MM.1S (cell line): ENCODE data around the gene GMPR.

Source experiments
- DNase-seq: peaks from one replicate; pipeline ENCODE4 v3.0.0-alpha.2; 2015
- H2AFZ ChIP-seq: fragments of 300-600 bp; sonication (generic); 2 replicates; pipeline ENCODE4 v1.6.0; 2016; ENCODE audit warnings: antibody characterized with exemption, low read length
- H3F3A ChIP-seq: fragments of 300-600 bp; sonication (generic); 2 replicates; pipeline ENCODE4 v1.6.1; 2016; ENCODE audit warnings: mild to moderate bottlenecking, antibody characterized with exemption, low read length, moderate library complexity, mixed read lengths; ENCODE audit not compliant: insufficient read depth
- H3K27ac ChIP-seq: fragments of 300-600 bp; sonication (generic); 2 replicates; pipeline ENCODE4 v1.5.1; 2016; ENCODE audit warnings: mild to moderate bottlenecking, low read length
- H3K27me3 ChIP-seq: fragments of 300-600 bp; sonication (generic); replicated peaks from 2 replicates; pipeline ENCODE4 v1.6.0; 2016; ENCODE audit warnings: low read length; ENCODE audit not compliant: insufficient read depth
- H3K36me3 ChIP-seq: fragments of 300-600 bp; sonication (generic); replicated peaks from 2 replicates; pipeline ENCODE4 v1.6.1; 2016; ENCODE audit warnings: mild to moderate bottlenecking, low read length, mixed read lengths; ENCODE audit not compliant: insufficient read depth
- H3K4me1 ChIP-seq: fragments of 300-600 bp; sonication (generic); 2 replicates; pipeline ENCODE4 v1.6.1; 2016; ENCODE audit warnings: low read length, mixed read lengths
- H3K4me2 ChIP-seq: fragments of 300-600 bp; sonication (generic); 2 replicates; pipeline ENCODE4 v1.6.0; 2016; ENCODE audit warnings: low read depth, low read length
- H3K4me3 ChIP-seq: fragments of 300-600 bp; sonication (generic); 2 replicates; pipeline ENCODE4 v1.5.1; 2016; ENCODE audit warnings: low read length, mixed read lengths
- H3K79me2 ChIP-seq: fragments of 300-600 bp; sonication (generic); 2 replicates; pipeline ENCODE4 v1.6.1; 2016; ENCODE audit warnings: mixed run types, low read length, mixed read lengths
- H3K9ac ChIP-seq: fragments of 300-600 bp; sonication (generic); 2 replicates; pipeline ENCODE4 v1.6.1; 2016; ENCODE audit warnings: low read length, mixed read lengths
- H3K9me2 ChIP-seq: fragments of 300-600 bp; sonication (generic); replicated peaks from 2 replicates; pipeline ENCODE4 v1.6.1; 2016; ENCODE audit warnings: mild to moderate bottlenecking, low read length, mixed read lengths; ENCODE audit not compliant: insufficient read depth
- H3K9me3 ChIP-seq: fragments of 300-600 bp; sonication (generic); replicated peaks from 2 replicates; pipeline ENCODE4 v1.6.1; 2016; ENCODE audit warnings: mild to moderate bottlenecking, low read length, mixed read lengths; ENCODE audit not compliant: insufficient read depth
- H4K20me1 ChIP-seq: fragments of 300-600 bp; sonication (generic); 2 replicates; pipeline ENCODE4 v1.6.1; 2016; ENCODE audit warnings: mild to moderate bottlenecking, low read length, moderate library complexity, mixed read lengths; ENCODE audit not compliant: insufficient read depth
- EZH2 ChIP-seq: fragments of 300-600 bp; sonication (generic); optimal IDR thresholded peaks from 2 replicates; pipeline ENCODE3; 2017; ENCODE audit warnings: low read depth, mild to moderate bottlenecking, antibody characterized with exemption, low read length, mixed read lengths
- EZH2phosphoT487 ChIP-seq: fragments of 300-600 bp; sonication (generic); IDR thresholded peaks from 2 replicates; pipeline ENCODE4 v1.6.1; 2018; ENCODE audit warnings: antibody characterized with exemption, low read length
- TF ChIP-seq, protein P1 (sequence below): fragments of 300-600 bp; sonication (generic); IDR thresholded peaks from 2 replicates; pipeline ENCODE4 v1.5.1; 2016; ENCODE audit warnings: antibody characterized with exemption, low read length, mixed read lengths

Gene GMPR

DNA sequence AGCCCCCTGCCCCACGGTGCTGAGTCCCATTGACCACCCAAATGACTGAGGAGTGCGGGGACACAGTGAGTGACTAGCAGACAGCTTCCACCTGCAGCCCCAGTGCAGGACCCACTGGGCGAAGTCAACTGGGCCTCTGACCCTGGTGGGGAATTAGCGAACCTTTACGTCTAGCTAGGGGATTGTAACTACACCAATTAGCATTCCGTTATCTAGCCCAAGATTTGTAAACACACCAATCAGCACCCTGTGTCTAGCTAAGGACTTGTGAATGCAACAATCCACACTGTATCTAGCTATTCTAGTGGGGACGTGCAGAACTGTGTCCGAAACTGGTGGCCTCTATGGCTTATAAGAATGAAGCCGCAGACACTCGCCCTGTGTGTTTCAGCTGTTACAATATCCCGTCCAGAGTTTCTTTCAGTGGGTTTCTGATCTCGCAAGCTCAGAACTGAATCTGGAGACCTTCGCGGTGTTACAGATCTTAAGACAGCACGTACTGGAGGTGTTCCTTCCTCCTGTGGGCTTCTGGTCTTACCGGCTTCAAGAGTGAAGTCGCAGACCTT is 21.1 kb upstream of the GMPR start:
- no peak for DNase-seq
- Histone ChIP-seq H3K9ac (no peak overlapping the region), H3K4me2 (no peak overlapping the region), H3K4me3 (no peak overlapping the region), H3K36me3 (no peaks in the 10 kb centered on the region), H3K79me2 (no peaks in the 10 kb centered on the region), H3K9me2 (no peaks in the 10 kb centered on the region), H3K4me1 (peaks cover 5% of the 10 kb centered on the region; the same call in 1 of the 2 replicates), H3F3A (no peaks in the 10 kb centered on the region), H4K20me1 (no peaks in the 10 kb centered on the region), H3K9me3 (no peaks in the 10 kb centered on the region), H2AFZ (no peak overlapping the region), H3K27ac (no peak overlapping the region), H3K27me3 (no peaks in the 10 kb centered on the region)
- no peak for TF ChIP-seq EZH2
- no peak for TF ChIP-seq EZH2phosphoT487
- TF ChIP-seq, protein P1, sequence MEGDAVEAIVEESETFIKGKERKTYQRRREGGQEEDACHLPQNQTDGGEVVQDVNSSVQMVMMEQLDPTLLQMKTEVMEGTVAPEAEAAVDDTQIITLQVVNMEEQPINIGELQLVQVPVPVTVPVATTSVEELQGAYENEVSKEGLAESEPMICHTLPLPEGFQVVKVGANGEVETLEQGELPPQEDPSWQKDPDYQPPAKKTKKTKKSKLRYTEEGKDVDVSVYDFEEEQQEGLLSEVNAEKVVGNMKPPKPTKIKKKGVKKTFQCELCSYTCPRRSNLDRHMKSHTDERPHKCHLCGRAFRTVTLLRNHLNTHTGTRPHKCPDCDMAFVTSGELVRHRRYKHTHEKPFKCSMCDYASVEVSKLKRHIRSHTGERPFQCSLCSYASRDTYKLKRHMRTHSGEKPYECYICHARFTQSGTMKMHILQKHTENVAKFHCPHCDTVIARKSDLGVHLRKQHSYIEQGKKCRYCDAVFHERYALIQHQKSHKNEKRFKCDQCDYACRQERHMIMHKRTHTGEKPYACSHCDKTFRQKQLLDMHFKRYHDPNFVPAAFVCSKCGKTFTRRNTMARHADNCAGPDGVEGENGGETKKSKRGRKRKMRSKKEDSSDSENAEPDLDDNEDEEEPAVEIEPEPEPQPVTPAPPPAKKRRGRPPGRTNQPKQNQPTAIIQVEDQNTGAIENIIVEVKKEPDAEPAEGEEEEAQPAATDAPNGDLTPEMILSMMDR: no peak

- H3K4me3 ChIP-seq: no peak overlapping the region
- H3K27me3 ChIP-seq: no peaks in the 10 kb centered on the region
- H2AFZ ChIP-seq: no peak overlapping the region
- H3K79me2 ChIP-seq: no peaks in the 10 kb centered on the region
- no peaks in the 10 kb centered on the region for H3F3A ChIP-seq
- no peaks in the 10 kb centered on the region for H3K9me2 ChIP-seq
- peaks cover 5% of the 10 kb centered on the region; the same call in 1 of the 2 replicates for H3K4me1 ChIP-seq
- no peak for DNase-seq
- H3K9ac ChIP-seq: no peak overlapping the region
- H3K9me3 ChIP-seq: no peaks in the 10 kb centered on the region
- H4K20me1 ChIP-seq: no peaks in the 10 kb centered on the region
- H3K36me3 ChIP-seq: no peaks in the 10 kb centered on the region
- no peak overlapping the region for H3K27ac ChIP-seq
- H3K4me2 ChIP-seq: no peak overlapping the region
- TF ChIP-seq, protein P1: no peak
- TF ChIP-seq EZH2 (no peak), EZH2phosphoT487 (no peak)
Measured at GRCh38 chr6:16222826-16223225, 15.6 kb upstream of the GMPR start.

DNA sequence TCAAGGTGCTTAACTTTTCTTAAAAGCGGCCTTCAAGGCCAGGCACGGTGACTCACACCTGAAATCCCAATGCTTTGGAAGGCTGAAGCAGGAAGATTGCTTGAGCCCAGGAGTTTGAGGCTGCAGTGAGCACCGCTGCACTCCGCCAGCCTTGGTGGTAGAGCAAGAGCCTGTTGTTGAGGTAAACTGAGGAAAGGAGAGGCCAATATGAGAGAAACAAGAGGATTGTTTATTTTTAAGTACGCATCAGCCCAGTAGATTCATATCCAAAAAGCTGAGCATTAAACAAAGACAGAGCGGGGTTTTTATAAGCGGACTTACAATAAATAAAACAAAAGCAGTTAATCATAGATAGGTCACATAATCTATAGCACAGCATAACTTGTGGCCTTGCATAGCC is 15.0 kb upstream of the GMPR start:
- TF ChIP-seq EZH2phosphoT487 (no peak), EZH2 (no peak)
- TF ChIP-seq, protein P1: no peak
- Histone ChIP-seq H3F3A (no peaks in the 10 kb centered on the region), H3K4me2 (no peak overlapping the region), H3K36me3 (no peaks in the 10 kb centered on the region), H3K79me2 (no peaks in the 10 kb centered on the region), H3K4me1 (peaks cover 5% of the 10 kb centered on the region; the same call in 1 of the 2 replicates), H3K4me3 (no peak overlapping the region), H4K20me1 (no peaks in the 10 kb centered on the region), H3K27me3 (peaks cover 4% of the 10 kb centered on the region; the same call in 1 of the 2 replicates), H3K9me2 (no peaks in the 10 kb centered on the region), H3K27ac (no peak overlapping the region), H2AFZ (no peak overlapping the region), H3K9ac (no peak overlapping the region), H3K9me3 (no peaks in the 10 kb centered on the region)
- no peak for DNase-seq
